KMS-11 (cell line): ENCODE results near the gene PHKB.

ENCODE experiments used
- H2AFZ ChIP-seq: fragments of 200-600 bp; sonication (generic); 2 replicates; pipeline ENCODE4 v1.6.1; 2016; ENCODE audit warnings: antibody characterized with exemption, mixed run types, low read depth
- H3K27ac ChIP-seq: fragments of 200-600 bp; sonication (generic); 2 replicates; pipeline ENCODE4 v1.6.1; 2016; ENCODE audit warnings: mild to moderate bottlenecking, mixed run types
- H3K27me3 ChIP-seq: fragments of 200-600 bp; sonication (generic); 2 replicates; pipeline ENCODE4 v1.6.1; 2017; ENCODE audit warnings: mild to moderate bottlenecking, low read depth, mixed run types, moderate library complexity; ENCODE audit not compliant: insufficient read depth
- H3K36me3 ChIP-seq: fragments of 200-600 bp; sonication (generic); 2 replicates; pipeline ENCODE4 v1.6.1; 2017; ENCODE audit warnings: mild to moderate bottlenecking, mixed run types; ENCODE audit not compliant: insufficient read depth
- H3K4me1 ChIP-seq: fragments of 200-600 bp; sonication (generic); 2 replicates; pipeline ENCODE4 v1.6.1; 2016; ENCODE audit warnings: mild to moderate bottlenecking, low read depth, mixed run types; ENCODE audit not compliant: poor library complexity, severe bottlenecking
- H3K4me2 ChIP-seq: fragments of 200-600 bp; sonication (generic); 2 replicates; pipeline ENCODE4 v1.7.0; 2016; ENCODE audit warnings: mild to moderate bottlenecking, mixed run types
- H3K4me3 ChIP-seq: fragments of 200-600 bp; sonication (generic); IDR thresholded peaks from 2 replicates; pipeline ENCODE4 v1.6.1; 2017; ENCODE audit warnings: low read depth, low read length, mixed read lengths; ENCODE audit not compliant: insufficient read depth
- H3K79me2 ChIP-seq: fragments of 200-600 bp; sonication (generic); 2 replicates; pipeline ENCODE4 v1.6.1; 2016; ENCODE audit warnings: low read depth, mixed run types; ENCODE audit not compliant: insufficient read depth
- H3K9ac ChIP-seq: fragments of 200-600 bp; sonication (generic); 2 replicates; pipeline ENCODE4 v1.6.1; 2016; ENCODE audit warnings: mild to moderate bottlenecking, mixed run types
- H4K20me1 ChIP-seq: fragments of 200-600 bp; sonication (generic); 2 replicates; pipeline ENCODE4 v1.6.1; 2016; ENCODE audit warnings: mild to moderate bottlenecking, mixed run types; ENCODE audit not compliant: insufficient read depth
- CTCF ChIP-seq: fragments of 200-600 bp; sonication (generic); conservative IDR thresholded peaks from 2 replicates; pipeline ENCODE4 v1.6.1; 2017; ENCODE audit warnings: low read depth, mild to moderate bottlenecking, antibody characterized with exemption, low read length, moderate library complexity, mixed read lengths

Gene PHKB

GRCh38 chr16:47721006-47721637 lies 260.0 kb downstream of the PHKB start:
- no peak for TF ChIP-seq CTCF
- Histone ChIP-seq H3K9ac (no peak overlapping the region), H3K4me3 (no peak overlapping the region), H3K4me1 (no peaks in the 10 kb centered on the region), H3K27ac (no peak overlapping the region), H3K27me3 (no peaks in the 10 kb centered on the region), H2AFZ (no peak overlapping the region), H3K79me2 (no peaks in the 10 kb centered on the region), H3K4me2 (no peak overlapping the region), H3K36me3 (no peaks in the 10 kb centered on the region), H4K20me1 (no peaks in the 10 kb centered on the region)

- H2AFZ ChIP-seq = no peak overlapping the region
- H3K27ac ChIP-seq = no peak overlapping the region
- H4K20me1 ChIP-seq = no peaks in the 10 kb centered on the region
- no peaks in the 10 kb centered on the region for H3K79me2 ChIP-seq
- no peak overlapping the region for H3K9ac ChIP-seq
- H3K4me3 ChIP-seq = no peak overlapping the region
- no peaks in the 10 kb centered on the region for H3K36me3 ChIP-seq
- H3K4me1 ChIP-seq = no peaks in the 10 kb centered on the region
- no peaks in the 10 kb centered on the region for H3K27me3 ChIP-seq
- TF ChIP-seq CTCF = no peak
- no peak overlapping the region for H3K4me2 ChIP-seq
Observed at GRCh38 chr16:47722046-47722445, 260.9 kb downstream of the PHKB start.

- no peak for TF ChIP-seq CTCF
- H3K4me2 ChIP-seq = no peak overlapping the region
- no peaks in the 10 kb centered on the region for H3K36me3 ChIP-seq
- H3K4me3 ChIP-seq = no peak overlapping the region
- no peak overlapping the region for H3K27ac ChIP-seq
- H2AFZ ChIP-seq = no peak overlapping the region
- no peaks in the 10 kb centered on the region for H3K79me2 ChIP-seq
- no peaks in the 10 kb centered on the region for H3K27me3 ChIP-seq
- H4K20me1 ChIP-seq = no peaks in the 10 kb centered on the region
- no peak overlapping the region for H3K9ac ChIP-seq
- no peaks in the 10 kb centered on the region for H3K4me1 ChIP-seq
Observed at GRCh38 chr16:47724115-47724785, 263.1 kb downstream of the PHKB start.

GRCh38 chr16:47725188-47725695 lies 264.1 kb downstream of the PHKB start:
- Histone ChIP-seq H3K79me2 (no peaks in the 10 kb centered on the region), H3K27ac (no peak overlapping the region), H3K4me3 (no peak overlapping the region), H3K27me3 (no peaks in the 10 kb centered on the region), H3K9ac (no peak overlapping the region), H3K36me3 (no peaks in the 10 kb centered on the region), H2AFZ (no peak overlapping the region), H3K4me1 (no peaks in the 10 kb centered on the region), H3K4me2 (no peak overlapping the region), H4K20me1 (no peaks in the 10 kb centered on the region)
- TF ChIP-seq CTCF = no peak
